ENCODE results near the gene VAC14.

VAC14 gene

DNA sequence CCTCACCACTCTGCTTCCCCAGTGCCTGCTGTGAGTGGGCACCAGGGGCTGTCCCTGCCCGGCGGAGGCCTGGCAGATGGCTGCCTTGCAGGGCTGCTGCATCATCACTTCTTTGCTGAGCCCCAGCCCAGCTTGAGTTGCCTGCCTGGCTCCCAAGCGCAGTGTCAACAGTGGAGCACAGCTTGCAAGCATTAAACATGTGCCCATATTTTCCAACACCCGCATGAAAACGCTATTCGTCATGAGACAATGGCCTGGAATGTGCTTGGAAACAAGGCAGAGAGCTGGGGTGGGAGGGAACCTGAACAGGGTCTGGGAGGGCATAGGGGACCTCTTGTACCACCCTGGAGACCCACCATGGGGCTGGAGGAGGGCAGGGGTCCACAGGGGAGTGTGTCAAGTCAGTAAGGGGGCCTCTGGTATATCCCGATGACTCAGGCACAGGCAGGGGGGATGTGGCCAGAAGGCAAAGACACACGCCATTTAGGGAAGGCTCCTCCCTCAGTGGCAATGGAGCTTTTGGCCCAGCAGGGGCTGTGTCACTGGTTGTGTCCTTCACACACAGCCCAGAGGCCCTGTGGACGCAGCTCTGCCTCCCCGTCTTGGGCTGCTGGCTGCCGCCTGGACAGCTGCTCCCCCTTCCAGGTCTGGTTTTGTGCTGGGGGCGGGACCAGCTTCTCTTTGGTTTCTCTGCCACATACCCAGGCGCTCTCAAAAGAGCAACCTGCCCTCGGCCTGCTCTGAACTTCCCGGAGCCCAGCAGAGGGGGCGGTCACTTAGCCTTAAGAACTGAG lies 97.7 kb downstream of the VAC14 start:
- TF ChIP-seq, protein P1, sequence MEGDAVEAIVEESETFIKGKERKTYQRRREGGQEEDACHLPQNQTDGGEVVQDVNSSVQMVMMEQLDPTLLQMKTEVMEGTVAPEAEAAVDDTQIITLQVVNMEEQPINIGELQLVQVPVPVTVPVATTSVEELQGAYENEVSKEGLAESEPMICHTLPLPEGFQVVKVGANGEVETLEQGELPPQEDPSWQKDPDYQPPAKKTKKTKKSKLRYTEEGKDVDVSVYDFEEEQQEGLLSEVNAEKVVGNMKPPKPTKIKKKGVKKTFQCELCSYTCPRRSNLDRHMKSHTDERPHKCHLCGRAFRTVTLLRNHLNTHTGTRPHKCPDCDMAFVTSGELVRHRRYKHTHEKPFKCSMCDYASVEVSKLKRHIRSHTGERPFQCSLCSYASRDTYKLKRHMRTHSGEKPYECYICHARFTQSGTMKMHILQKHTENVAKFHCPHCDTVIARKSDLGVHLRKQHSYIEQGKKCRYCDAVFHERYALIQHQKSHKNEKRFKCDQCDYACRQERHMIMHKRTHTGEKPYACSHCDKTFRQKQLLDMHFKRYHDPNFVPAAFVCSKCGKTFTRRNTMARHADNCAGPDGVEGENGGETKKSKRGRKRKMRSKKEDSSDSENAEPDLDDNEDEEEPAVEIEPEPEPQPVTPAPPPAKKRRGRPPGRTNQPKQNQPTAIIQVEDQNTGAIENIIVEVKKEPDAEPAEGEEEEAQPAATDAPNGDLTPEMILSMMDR (IDR thresholded peaks at IDR 0.05; ENCODE audit: low read depth, low read length): peak; percentile 63
- H3K4me3 ChIP-seq (ENCODE audit: low read depth, low read length): no peak overlapping the region

DNA sequence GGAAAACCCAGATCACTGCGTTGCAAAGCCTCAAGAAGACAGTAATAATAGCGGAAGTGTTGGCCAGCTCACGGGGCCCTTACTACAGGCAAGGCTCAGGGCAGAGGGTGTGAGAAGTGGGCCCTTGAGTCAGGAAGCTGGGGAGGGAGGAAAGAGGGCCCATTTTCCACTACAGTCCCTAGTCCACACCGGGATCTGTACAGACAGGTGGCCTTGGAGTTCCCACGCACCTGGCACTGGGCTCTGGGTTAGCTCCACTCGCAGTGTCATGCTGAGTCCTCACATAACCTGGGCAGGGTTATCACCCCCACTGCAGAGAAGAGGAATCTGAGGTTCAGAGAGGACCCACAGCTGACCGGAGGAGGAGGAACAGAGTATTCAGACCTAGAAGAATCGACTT lies 98.3 kb downstream of the VAC14 start:
- H3K4me3 ChIP-seq (ENCODE audit: low read depth, low read length): no peak overlapping the region
- TF ChIP-seq, protein P1 (IDR thresholded peaks at IDR 0.05; ENCODE audit: low read depth, low read length): no peak

DNA sequence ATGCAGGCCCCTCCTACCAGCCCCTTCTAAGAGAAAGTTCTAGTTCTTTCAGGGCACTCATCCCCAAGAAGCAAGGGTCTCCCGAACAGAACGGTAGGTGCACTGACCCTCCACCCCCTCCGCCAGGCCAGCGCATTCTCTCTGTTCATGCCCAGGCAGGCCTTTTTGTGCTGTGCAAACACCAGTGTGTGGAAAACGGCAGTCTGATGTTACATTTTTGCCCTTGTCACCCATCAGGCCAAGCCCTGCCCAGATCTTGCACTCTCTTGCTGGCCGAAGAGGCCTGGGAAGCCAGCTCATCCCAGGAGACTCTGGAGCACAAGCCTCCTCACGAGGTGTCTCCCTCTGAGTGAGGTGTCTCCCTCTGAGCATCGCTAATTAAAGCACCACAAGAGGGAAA lies 99.0 kb downstream of the VAC14 start:
- H3K4me3 ChIP-seq (ENCODE audit: low read depth, low read length): no peak overlapping the region
- TF ChIP-seq, protein P1 (IDR thresholded peaks at IDR 0.05; ENCODE audit: low read depth, low read length): no peak

DNA sequence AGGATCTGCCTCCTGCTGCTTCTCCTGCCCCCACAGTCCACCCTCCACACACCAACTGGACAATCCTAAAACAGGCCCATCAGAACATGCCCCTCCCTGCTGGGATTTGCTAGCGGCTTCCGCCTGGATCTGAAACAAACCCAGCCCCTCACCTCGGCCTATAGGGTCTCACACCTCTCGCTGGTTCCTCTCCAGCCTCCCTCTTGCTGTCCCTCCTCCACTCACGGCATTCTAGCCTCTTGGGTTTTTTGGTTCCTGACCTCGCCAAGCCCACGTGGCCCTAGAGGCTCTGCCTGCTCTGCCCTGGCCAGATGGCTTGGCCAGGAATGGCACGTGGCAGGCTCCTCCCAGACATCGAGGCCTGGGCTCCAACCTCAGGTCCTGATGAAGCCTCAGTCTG lies 99.4 kb downstream of the VAC14 start:
- TF ChIP-seq, protein P1 (IDR thresholded peaks at IDR 0.05; ENCODE audit: low read depth, low read length): no peak
- no peak overlapping the region for H3K4me3 ChIP-seq (ENCODE audit: low read depth, low read length)

DNA sequence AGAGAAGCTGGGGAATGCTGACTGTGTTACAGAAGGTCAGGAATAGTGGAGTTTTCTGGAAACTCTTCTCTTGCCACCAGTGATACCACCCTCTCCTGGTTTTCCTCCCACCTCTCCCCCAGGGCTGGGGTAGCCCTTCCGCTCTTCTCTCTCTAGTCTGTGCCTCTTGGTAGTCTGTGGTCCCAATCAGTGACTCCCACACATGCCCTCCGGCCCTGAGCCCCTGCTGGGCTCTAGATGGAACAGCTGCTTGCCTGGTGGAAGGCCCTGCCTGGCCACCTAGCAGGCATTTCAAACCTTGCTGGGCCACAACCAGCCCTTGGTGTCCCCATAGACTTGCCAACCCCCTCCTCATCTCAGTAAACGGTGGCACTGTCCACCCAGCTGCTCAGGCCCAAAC lies 99.9 kb downstream of the VAC14 start:
- no peak overlapping the region for H3K4me3 ChIP-seq (ENCODE audit: low read depth, low read length)
- TF ChIP-seq, protein P1 (IDR thresholded peaks at IDR 0.05; ENCODE audit: low read depth, low read length): no peak

DNA sequence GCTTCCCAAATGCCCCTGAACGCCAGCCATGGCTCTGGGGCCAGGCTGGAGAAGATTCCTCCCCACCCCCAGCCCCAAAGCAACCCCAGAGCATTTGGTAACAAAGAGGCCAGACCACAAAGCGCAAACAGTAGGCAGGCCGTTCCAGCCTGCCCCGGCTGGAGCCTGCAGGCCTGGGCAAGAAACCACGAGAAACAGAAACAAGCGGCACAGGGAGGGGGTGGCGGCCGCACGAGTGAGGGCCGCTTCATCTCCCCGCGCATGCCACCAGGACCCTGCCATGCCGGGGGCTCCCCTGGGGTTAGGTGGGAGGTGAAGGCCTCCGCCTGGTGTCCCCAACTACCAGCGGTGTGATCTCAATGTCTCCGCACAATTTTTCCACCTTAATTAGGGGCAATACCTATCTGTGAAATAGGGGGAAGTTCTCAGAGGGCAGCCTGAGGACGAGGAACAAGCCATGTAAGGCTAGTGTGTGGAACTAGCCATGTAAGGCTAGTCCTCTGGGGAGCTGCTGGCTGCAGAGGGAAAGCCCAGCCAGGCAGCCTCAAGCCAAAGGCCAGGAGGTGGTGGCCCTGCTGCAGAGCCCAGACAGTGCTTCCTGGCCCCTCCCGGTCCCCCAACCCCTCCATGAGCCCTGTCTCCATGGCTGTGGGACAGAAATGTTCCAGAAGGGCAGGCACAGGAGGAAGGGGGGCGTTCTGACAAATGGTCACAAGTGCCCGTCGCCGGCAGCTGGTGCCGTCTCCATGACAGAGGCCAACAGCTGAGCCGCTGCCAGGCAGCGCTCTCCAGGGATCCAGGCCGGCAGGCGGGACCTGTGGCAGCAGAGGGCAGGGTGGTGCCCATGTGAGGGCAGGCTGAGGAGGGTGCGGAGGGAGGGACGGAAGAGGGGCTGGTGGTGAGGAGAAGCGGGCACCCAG lies 100.6 kb downstream of the VAC14 start:
- no peak overlapping the region for H3K4me3 ChIP-seq (ENCODE audit: low read depth, low read length)
- TF ChIP-seq, protein P1 (IDR thresholded peaks at IDR 0.05; ENCODE audit: low read depth, low read length): no peak

DNA sequence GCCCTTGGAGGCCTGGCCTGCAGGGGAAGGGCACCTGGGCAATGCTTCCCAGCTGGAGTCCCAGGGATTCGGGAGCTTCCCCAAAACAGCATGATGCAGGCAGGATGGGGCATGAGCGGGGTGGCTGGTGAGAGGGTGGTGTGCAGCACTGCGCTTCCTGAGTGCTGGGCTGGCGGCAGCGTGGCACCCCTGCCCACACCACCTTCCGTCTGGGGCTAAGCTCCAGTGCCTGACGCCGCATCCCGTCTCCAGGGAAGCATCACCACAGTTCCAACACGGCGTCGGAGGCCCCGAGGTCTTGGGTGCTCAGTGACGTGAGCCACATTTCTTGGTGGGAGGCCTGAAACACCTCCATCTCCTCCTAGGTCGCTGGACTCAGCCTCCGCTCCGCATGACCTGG lies 101.3 kb downstream of the VAC14 start:
- TF ChIP-seq, protein P1 (IDR thresholded peaks at IDR 0.05; ENCODE audit: low read depth, low read length): no peak
- H3K4me3 ChIP-seq (ENCODE audit: low read depth, low read length): no peak overlapping the region
